Activated CD4-positive, CD25-positive, alpha-beta regulatory T cell treated with anti-CD3 and anti-CD28 coated beads, Interleukin-2, amount 50 U/mL, for 24 hours (primary cell): ENCODE results near the gene PDE4C.

Experiments
- ATAC-seq, 2 donors: fragments of 150-1000 bp; cut with Tn5 transposase; one replicate each; pipeline ENCODE4 v1.10.0; 2021; ENCODE audit warnings: mild to moderate bottlenecking in 1 of 2, moderate library complexity in 1 of 2

The PDE4C gene

GRCh38 chr19:18225702-18226468, at the start of gene PDE4C:
PDE4C (minus strand) TSS chr19:18226438; CDS start chr19:18226415, 23 bp downstream.
- ATAC-seq: no peak

DNA sequence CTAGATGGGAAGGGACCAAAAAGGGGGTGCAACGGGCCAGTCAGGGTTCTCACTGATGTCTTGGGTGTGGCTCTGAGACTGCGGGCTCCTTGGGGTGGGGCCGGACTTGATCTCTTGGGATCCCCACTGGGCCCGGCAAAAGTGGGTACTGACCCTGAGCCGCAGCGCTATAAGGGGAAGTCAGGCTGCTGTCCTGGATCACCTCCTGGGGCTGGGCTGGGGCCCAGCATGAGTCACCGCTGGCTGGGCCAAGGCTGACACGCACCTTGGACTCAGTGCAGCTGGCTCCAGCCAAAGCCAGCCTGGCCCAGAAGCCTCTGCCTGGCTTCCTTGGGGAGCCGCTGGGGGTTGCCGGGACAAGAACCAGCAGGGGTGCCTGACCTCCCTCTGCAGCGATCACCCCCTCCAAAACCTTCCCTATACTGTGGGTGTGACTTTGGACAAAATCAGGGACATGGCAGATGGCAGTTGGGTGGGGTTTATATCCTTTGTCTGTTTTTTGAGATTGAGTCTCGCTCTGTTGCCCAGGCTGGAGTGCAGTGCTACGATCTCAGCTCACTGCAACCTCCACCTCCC, 48.6 kb upstream of the PDE4C start:
- ATAC-seq: no peak

GRCh38 chr19:18274219-18274780, 48.1 kb upstream of the PDE4C start, which contains the start of gene IQCN:
IQCN (minus strand) TSS chr19:18274452; CDS start chr19:18269478, 4,974 bp downstream.
- peak in 1 of 2 donors; percentile 11 for ATAC-seq

DNA sequence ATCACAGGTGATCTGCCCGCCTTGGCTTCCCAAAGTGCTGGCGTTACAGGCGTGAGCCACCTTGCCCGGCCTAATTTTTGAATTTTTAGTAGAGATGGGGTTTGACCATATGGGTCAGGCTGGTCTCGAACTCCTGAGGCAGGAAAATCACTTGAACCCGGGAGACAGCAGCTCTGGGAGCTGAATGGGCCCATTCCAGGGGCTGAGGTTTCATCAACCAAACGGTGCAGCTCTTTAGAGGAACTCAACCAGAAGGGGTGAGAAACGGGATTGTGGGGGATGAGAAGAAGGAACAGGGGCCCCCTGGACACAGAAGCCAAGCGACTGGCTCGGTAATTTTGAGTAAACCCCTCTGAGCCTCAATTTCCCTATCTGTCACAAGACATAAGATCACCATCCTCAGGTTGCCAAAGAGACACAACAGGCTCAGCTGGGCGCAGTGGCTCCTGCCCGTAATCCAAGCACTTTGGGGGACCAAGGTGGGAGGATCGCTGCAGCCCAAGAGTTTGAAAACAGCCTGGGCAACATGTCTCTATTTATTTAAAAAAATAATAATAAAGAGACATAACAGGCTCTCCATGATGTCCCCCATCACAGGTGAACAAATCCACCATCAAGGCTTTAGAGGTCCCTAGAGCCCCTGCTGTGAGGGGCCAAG, 47.5 kb upstream of the PDE4C start:
- no peak for ATAC-seq

DNA sequence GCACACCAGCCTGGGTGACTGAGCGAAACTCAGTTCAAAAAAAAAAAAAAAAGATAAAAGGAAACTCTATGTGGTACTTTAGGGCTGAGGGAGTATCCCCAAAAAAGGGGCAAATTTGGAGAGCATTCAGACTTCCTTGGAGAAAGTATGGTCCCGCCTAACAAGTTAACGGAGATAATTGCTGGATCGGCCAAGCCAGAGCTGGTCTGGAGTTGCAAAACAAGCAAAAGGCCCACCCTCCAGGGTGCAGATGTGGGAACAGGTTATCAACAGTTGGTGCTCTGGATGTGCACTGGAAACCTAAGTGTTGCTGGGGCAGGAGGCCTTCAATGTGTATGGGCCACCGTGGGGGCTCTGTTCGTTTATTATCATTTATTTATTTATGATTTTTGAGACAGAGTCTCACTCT, 45.2 kb upstream of the PDE4C start:
- no peak for ATAC-seq

DNA sequence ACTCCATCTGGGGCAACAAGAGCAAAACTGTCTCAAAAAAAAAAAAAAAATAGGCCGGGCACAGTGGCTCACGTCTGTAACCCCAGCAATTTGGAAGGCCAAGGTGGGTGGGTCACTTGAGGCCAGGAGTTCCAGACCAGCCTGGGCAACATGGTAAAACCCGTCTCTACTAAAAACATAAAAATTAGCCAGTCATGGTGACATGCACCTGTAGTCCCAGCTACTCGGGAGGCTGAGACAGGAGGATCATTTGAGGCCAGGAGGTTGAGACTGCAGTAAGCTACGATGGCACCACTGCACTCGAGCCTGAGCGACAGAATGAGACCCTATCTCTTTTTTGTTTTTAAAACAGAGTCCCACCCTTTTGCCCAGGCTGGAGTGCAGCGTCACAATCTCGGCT, 44.1 kb upstream of the PDE4C start:
- ATAC-seq: no peak

DNA sequence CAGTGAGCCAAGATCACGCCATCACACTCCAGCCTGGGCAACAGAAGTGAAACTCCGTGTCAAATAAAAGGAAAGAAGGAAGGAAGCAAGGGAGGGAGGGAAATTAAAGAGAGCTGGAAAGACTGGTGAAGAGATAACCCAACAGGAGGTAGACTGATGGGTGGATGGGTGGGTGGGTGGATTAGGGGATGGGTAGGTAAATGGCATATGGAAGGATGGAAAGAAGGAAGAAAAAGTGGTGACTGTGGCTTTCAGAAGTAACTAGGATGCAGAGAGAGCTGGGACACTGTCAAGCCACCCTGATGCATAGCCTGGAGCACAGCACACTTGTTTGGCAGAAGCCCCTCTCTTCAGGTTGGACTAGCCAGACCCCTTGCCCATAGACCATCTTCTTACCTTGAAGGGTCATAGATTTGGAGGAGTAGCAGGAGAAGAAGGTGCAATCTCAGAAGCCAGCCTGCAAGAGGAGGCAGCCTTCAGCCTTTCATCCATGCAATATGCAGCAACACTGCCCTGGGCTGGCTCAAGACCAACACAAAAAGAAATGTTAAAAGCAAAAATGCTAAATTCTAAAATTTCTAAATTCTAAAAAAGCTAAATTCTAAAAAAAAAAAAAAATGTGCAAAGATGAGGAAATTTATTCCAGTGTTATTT, 43.0 kb upstream of the PDE4C start:
- ATAC-seq: no peak

- ATAC-seq: no peak
Observed at GRCh38 chr19:18266771-18267686, 40.8 kb upstream of the PDE4C start.

DNA sequence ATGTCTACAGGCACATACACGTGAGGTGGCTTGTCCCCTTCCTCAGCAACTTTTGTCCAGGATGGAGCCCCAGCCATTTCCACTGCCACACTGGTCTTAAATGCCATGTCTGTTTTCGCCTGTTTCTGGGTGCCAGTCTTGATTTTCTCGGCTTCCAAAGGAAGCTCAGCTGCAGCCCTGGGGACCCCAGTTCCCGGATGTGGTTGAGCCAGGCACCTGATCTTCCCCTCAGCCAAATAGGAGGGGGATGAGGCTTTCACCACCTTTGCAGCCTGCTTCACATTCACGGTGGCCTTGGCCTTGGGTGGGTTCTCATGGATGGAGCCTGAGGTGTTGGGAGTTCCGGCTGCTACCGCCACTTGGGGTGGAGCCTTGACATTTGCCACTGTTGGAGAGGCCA, 39.3 kb upstream of the PDE4C start:
- ATAC-seq: no peak

GRCh38 chr19:18264971-18265540, 38.8 kb upstream of the PDE4C start:
- no peak for ATAC-seq

DNA sequence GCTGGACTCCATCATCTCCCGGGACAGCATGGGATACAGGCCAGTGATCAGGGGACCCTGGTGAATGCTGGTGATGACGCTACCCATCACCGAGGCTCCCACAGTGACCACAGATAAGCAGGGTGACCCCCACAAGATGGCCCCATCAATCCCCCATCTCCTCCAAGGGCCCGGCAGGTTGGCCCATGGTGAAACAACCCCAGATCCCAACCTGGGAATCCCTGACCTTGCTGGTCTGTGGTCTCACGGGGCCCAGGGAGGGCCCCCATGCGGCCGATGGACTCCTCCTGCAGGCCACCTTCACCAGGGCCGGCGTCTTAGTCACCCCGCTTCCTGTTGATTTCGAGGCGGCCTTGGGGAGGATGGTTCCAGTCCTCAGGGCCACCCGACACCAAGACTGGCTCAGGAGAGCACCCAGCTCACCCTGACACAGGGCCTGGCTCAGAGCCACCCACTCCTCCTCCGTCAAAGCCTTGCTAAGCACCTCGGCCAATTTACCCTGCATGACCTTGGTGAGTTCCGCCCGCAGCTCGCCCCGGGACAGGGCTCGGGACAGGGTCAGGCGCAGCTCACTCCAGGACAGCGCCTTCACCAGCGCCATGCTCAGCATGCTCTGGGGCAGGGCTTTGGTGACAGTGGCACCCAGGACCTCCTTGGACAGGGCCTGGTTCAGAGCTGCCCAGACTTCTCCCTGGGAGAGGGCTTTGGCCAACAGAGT, 38.1 kb upstream of the PDE4C start:
- ATAC-seq: no peak

DNA sequence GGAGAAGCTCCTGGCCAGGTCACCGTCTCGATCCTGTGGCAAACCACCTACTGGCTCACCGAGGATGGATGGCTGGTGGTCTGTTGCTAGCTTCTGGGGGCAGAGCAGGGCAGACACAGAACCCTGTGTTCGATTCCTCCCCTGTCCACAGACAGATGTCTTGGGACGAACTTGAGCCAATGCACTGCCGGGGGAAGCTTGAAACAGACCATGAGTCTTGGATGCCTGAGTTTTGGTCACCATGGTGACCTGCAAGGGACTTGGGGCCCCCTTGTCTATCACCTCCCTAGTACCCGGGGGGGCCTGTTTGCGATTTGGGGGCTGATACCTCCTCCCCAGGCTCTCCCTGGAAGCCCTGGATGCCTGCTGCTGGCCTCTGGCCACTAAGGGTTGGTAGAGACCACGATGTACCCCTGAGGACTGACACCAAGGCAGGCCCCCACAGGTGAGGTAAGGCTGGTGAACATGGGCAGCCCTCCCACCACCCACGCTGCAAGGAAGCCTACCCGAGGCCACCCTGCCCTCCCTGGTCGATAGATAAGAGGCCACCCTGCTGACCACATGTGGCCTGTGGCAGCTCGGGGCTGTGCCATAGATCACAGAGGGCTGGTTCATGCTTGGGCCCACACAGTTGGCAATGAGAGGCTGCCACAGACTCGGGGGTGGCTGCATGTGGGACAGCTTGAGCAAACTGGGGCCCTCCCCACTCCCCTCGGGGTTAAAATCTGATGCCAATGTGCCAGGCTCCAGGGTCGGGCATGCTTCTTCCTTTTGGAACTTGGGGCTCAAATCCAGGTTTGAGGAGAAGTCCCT, 37.3 kb upstream of the PDE4C start:
- no peak for ATAC-seq

GRCh38 chr19:18262917-18263316, 36.7 kb upstream of the PDE4C start:
- no peak for ATAC-seq

DNA sequence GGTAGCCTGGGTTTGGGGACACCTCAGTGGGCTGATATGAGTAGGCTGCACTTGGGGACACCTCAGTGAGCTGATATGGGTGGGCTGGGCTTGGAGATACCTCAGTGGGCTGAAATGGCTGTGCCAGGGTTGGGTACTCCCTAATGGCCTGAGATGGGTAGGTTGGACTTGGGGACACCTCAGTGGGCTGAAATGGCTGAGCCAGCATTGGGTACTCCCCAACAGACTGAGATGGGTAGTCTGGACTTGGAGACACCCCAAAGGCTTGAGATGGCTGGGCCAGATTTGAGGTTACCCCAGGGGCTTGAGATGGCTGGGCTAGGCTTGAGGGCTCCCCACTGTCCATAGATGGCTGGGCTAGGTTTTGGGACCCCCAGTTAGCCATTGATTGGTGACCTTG, 35.9 kb upstream of the PDE4C start:
- ATAC-seq: no peak

DNA sequence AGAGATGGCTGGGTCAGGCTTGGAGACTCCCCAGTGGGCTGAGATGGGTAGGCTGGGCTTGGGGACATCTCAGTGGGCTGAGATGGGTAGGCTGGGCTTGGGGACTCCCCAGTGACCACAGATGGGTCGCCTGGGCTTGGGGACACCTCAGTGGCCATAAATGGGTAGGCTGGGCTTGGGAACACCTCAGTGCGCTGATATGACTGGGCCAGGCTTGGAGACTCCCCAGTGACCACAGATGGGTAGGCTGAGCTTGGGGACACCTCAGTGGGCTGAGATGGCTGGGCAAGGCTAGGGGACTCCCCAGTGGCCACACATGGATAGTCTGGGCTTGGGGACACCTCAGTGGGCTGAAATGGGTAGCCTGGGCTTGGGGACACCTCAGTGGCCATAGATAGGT, 35.2 kb upstream of the PDE4C start:
- ATAC-seq: no peak

DNA sequence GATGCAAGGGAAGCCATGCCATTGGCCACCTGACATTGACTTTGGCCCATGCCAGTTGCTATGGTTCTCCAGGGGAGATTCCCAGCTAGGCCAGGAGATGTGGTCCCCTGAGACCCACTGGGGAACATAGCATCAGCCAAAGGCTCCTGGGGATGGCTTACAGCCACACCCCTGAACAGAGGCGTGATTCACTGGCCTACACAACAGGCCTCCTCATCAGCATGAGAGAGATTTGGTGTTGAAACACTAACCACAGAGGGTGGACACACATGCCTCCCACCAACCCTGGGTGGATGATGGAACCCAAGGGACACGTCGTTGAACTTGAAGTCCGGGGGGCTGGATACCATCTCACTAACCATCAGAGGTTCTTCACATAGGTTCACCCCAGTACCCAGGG, 33.7 kb upstream of the PDE4C start:
- ATAC-seq: no peak

DNA sequence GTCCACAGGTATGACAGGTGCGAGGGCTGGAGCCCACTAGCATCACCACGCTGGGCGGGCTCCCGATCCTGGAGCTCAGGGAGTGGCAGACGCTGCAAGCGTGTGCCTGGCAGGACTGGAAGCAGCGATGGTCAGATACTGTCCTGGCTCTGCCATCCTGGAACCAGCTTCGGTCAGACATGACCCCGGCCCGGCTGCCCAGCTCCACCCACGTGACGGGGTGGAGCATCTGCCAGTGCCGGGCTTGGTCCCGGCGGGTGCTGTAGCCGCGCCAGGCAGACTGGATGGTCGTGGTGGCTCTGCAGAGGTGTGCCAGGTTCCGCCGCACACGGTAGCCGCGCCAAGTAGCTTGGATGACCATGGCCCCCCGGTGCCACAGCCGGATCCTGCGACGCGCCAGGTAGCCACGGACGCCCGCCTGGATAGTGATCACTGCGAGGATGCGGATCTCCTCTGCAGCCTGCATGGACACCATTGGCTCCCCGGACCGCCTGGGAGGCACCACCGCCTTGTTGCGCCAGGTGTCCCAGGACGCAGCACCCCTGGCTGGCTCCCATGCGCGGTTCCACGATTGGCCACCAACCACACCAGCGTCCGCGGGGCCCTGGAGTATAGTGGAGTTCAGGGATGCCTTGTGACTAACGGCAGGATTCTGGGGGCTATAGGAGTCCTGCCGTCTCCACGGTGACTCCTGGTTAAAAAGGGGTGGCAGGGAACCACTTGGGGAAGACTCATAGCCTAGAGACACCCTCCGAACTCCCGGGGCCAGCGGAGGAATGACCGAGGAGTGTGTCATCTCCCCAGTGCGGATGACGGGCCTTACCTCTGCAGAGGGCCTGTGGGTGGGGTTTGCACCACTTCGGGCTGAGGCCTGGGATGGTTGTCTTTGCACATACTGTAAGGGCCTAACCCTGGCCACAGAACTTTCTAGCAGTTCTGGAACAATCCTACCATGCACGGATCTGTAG, 31.5 kb upstream of the PDE4C start:
- ATAC-seq: no peak
